Neuronal stem cell (in vitro differentiated cells): Measurements from ENCODE around the gene SPECC1L.

Source experiments
- DNase-seq: peaks from one replicate; pipeline ENCODE4 v3.0.0-alpha.2; 2013; ENCODE audit warnings: low spot score
- H2AFZ ChIP-seq: one replicate; pipeline ENCODE4 v1.6.1; 2013; ENCODE audit warnings: mild to moderate bottlenecking, low read length, inconsistent platforms
- H2AK5ac ChIP-seq: 2 replicates; pipeline ENCODE4 v1.6.1; 2013; ENCODE audit warnings: low read depth, mild to moderate bottlenecking, inconsistent platforms, low read length, moderate library complexity, mixed read lengths
- H2BK120ac ChIP-seq: 2 replicates; pipeline ENCODE4 v1.6.1; 2013; ENCODE audit warnings: low read depth, mild to moderate bottlenecking, inconsistent platforms, low read length, moderate library complexity, mixed read lengths
- H2BK12ac ChIP-seq: one replicate; pipeline ENCODE4 v1.6.1; 2013; ENCODE audit warnings: low read length, inconsistent platforms
- H2BK15ac ChIP-seq: 2 replicates; pipeline ENCODE4 v1.6.1; 2013; ENCODE audit warnings: mild to moderate bottlenecking, low read length, inconsistent platforms, mixed read lengths
- H2BK5ac ChIP-seq: one replicate; pipeline ENCODE4 v1.6.1; 2013; ENCODE audit warnings: inconsistent platforms, mild to moderate bottlenecking, low read length, moderate library complexity
- H3K14ac ChIP-seq: one replicate; pipeline ENCODE4 v1.6.1; 2013; ENCODE audit warnings: low read length, inconsistent platforms
- H3K18ac ChIP-seq: 2 replicates; pipeline ENCODE4 v1.6.1; 2013; ENCODE audit warnings: low read length, inconsistent platforms
- H3K23ac ChIP-seq: 2 replicates; pipeline ENCODE4 v1.6.1; 2013; ENCODE audit warnings: low read depth, mild to moderate bottlenecking, mixed read lengths, low read length, inconsistent platforms; ENCODE audit not compliant: poor library complexity
- H3K27ac ChIP-seq: replicated peaks from 3 replicates; pipeline ENCODE4 v1.5.1; 2013; ENCODE audit warnings: low read length, inconsistent platforms
- H3K27me3 ChIP-seq, 3 experiments: 2 replicates each; pipeline ENCODE4 v1.6.1; 2013; ENCODE audit warnings: low read length in 3 of 3, mild to moderate bottlenecking in 2 of 3, inconsistent platforms in 1 of 3, low read depth in 1 of 3, mixed read lengths in 1 of 3, moderate library complexity in 1 of 3; ENCODE audit not compliant: control insufficient read depth in 3 of 3, insufficient read depth in 3 of 3
- H3K36me3 ChIP-seq, 2 donors: replicated peaks in 1 of 2; 2 replicates each; pipeline ENCODE4 v1.6.1; 2013; ENCODE audit warnings: low read length in 2 of 2; ENCODE audit not compliant: control insufficient read depth in 2 of 2, insufficient read depth in 2 of 2
- H3K4ac ChIP-seq: 2 replicates; pipeline ENCODE4 v1.6.1; 2013; ENCODE audit warnings: inconsistent platforms, mild to moderate bottlenecking, low read length, moderate library complexity
- H3K4me1 ChIP-seq, 2 donors: 1 replicate in 1 of 2; 2 replicates in 1 of 2; pipeline ENCODE4 v1.6.1; 2013; ENCODE audit warnings: low read length in 2 of 2, low read depth in 1 of 2; ENCODE audit not compliant: control insufficient read depth in 2 of 2, insufficient read depth in 1 of 2
- H3K4me2 ChIP-seq: one replicate; pipeline ENCODE4 v1.6.1; 2013; ENCODE audit warnings: mild to moderate bottlenecking, low read length, inconsistent platforms; ENCODE audit not compliant: insufficient read depth, poor library complexity, severe bottlenecking
- H3K4me3 ChIP-seq, 2 donors: 2 replicates each; pipeline ENCODE4 v1.5.1; 2013; ENCODE audit warnings: low read length in 2 of 2, mild to moderate bottlenecking in 2 of 2, inconsistent platforms in 1 of 2, moderate library complexity in 1 of 2
- H3K79me1 ChIP-seq: one replicate; pipeline ENCODE4 v1.6.1; 2013; ENCODE audit warnings: low read depth, mild to moderate bottlenecking, inconsistent platforms, low read length, moderate library complexity
- H3K9ac ChIP-seq: one replicate; pipeline ENCODE4 v1.6.1; 2013; ENCODE audit warnings: mild to moderate bottlenecking, low read depth, low read length, inconsistent platforms; ENCODE audit not compliant: poor library complexity
- H3K9me3 ChIP-seq, 2 donors: replicated peaks in 1 of 2; 2 replicates each; pipeline versions ENCODE3 to v1.6.1; 2013; ENCODE audit warnings: low read length in 2 of 2, mild to moderate bottlenecking in 2 of 2, inconsistent platforms in 1 of 2, low read depth in 1 of 2, mixed read lengths in 1 of 2, moderate library complexity in 1 of 2; ENCODE audit not compliant: control insufficient read depth in 2 of 2, insufficient read depth in 1 of 2
- H4K8ac ChIP-seq: one replicate; pipeline ENCODE4 v1.6.1; 2013; ENCODE audit warnings: low read depth, mild to moderate bottlenecking, inconsistent platforms, low read length, moderate library complexity
- H4K91ac ChIP-seq: one replicate; pipeline ENCODE4 v1.6.1; 2013; ENCODE audit warnings: low read length, low read depth, mild to moderate bottlenecking, inconsistent platforms; ENCODE audit not compliant: poor library complexity
- WGBS, 2 donors: extraction: QIAGEN DNeasy Blood & Tissue Kit; methylation state at CpG; one replicate each; pipeline ENCODE4 v1.1.7; 2013; ENCODE audit warnings: missing lambda C conversion rate in 2 of 2, mixed read lengths in 1 of 2; ENCODE audit not compliant: insufficient read length in 2 of 2, insufficient replicate concordance in 1 of 2; ENCODE audit errors: extremely low coverage in 2 of 2; 5-methylcytosine and 5-hydroxymethylcytosine counted together

SPECC1L gene

GRCh38 chr22:24434471-24435322 lies 164.1 kb downstream of the SPECC1L start:
- Histone ChIP-seq H2AFZ (no peak overlapping the region), H3K4me2 (no peak overlapping the region), H2BK15ac (no peak overlapping the region), H3K4me3 (no peak overlapping the region), H3K79me1 (peaks cover 5% of the 10 kb centered on the region), H3K14ac (no peak overlapping the region), H3K27me3 (no peaks in the 10 kb centered on the region), H3K23ac (peak overlapping the region; percentile 51), H2BK120ac (no peak overlapping the region), H3K4me1 (peaks cover under 1 to 9% of the 10 kb centered on the region in 2 donors), H3K4ac (no peak overlapping the region), H2AK5ac (peak overlapping the region; percentile 18), H2BK12ac (no peak overlapping the region), H3K9ac (no peak overlapping the region), H4K8ac (no peak overlapping the region), H3K27ac (no peak overlapping the region), H3K36me3 (no peaks in the 10 kb centered on the region), H2BK5ac (no peak overlapping the region), H3K9me3 (no peaks in the 10 kb centered on the region), H3K18ac (peak overlapping the region; percentile 17), H4K91ac (no peak overlapping the region)
- DNase-seq = no peak
- WGBS, 2 donors = no CpG with 5 or more reads among the region's 16 CpGs

- no peak overlapping the region for H3K9ac ChIP-seq
- H2AFZ ChIP-seq = no peak overlapping the region
- H3K4me1 ChIP-seq = peaks cover 0 to 7% of the 10 kb centered on the region in 2 donors
- no peak overlapping the region for H2BK5ac ChIP-seq
- H3K27ac ChIP-seq = no peak overlapping the region
- no peak overlapping the region for H3K14ac ChIP-seq
- H4K91ac ChIP-seq = no peak overlapping the region
- H3K9me3 ChIP-seq = no peaks in the 10 kb centered on the region
- no peak overlapping the region for H2BK120ac ChIP-seq
- no peak for DNase-seq
- no peak overlapping the region for H3K4me2 ChIP-seq
- no peak overlapping the region for H2BK12ac ChIP-seq
- peaks cover 5% of the 10 kb centered on the region for H3K79me1 ChIP-seq
- H3K4ac ChIP-seq = no peak overlapping the region
- H2AK5ac ChIP-seq = no peak overlapping the region
- H4K8ac ChIP-seq = no peak overlapping the region
- WGBS, 2 donors = no CpG with 5 or more reads among the region's 2 CpGs
- H3K36me3 ChIP-seq = no peaks in the 10 kb centered on the region
- H2BK15ac ChIP-seq = no peak overlapping the region
- H3K4me3 ChIP-seq = no peak overlapping the region
- no peaks in the 10 kb centered on the region for H3K27me3 ChIP-seq
- no peak overlapping the region for H3K23ac ChIP-seq
- no peak overlapping the region for H3K18ac ChIP-seq
These were observed 164.7 kb downstream of the SPECC1L start for GRCh38 chr22:24435323-24435645.

GRCh38 chr22:24435861-24436371 lies 165.3 kb downstream of the SPECC1L start:
- Histone ChIP-seq H3K27me3 (no peaks in the 10 kb centered on the region), H3K14ac (no peak overlapping the region), H2BK15ac (no peak overlapping the region), H3K9ac (no peak overlapping the region), H3K4ac (no peak overlapping the region), H3K23ac (no peak overlapping the region), H4K8ac (no peak overlapping the region), H2BK120ac (no peak overlapping the region), H3K27ac (no peak overlapping the region), H2BK5ac (no peak overlapping the region), H2AK5ac (no peak overlapping the region), H3K79me1 (peaks cover 5% of the 10 kb centered on the region), H3K36me3 (no peaks in the 10 kb centered on the region), H3K4me2 (no peak overlapping the region), H2BK12ac (no peak overlapping the region), H3K4me3 (no peak overlapping the region), H3K18ac (peak overlapping the region; percentile 29), H3K4me1 (peaks cover 0 to 7% of the 10 kb centered on the region in 2 donors), H3K9me3 (no peaks in the 10 kb centered on the region), H2AFZ (peak overlapping the region; percentile 64), H4K91ac (no peak overlapping the region)
- no CpG with 5 or more reads among the region's 13 CpGs for WGBS, 2 donors
- DNase-seq = no peak

DNA sequence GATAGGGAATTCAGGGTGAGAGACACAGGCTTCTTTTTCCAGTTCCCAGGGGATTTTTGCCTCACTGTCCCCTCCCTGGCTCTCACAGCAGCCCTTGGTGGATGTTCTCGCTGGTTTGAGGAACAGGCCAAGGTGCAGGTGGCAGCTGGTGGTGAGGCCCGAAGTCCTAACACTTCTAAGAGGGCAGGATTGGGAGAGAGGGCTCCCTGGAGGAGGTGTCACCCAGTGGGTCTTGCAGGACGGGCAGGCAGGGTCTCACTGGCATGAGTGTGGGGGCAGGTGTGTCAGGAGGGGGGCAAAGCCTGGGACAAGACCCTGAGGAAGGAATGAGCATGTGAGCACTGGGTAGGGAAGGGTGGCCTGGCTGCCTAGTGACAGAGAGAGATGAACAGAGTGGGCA lies 165.9 kb downstream of the SPECC1L start:
- H3K9ac ChIP-seq = peak overlapping the region; percentile 6
- no peak overlapping the region for H2AK5ac ChIP-seq
- H3K27me3 ChIP-seq = no peaks in the 10 kb centered on the region
- peaks cover 5% of the 10 kb centered on the region for H3K79me1 ChIP-seq
- no peak overlapping the region for H3K27ac ChIP-seq
- no peak overlapping the region for H4K8ac ChIP-seq
- H3K14ac ChIP-seq = peak overlapping the region; percentile 77
- H3K4me2 ChIP-seq = no peak overlapping the region
- no peak overlapping the region for H3K4me3 ChIP-seq
- no peak overlapping the region for H4K91ac ChIP-seq
- no peaks in the 10 kb centered on the region for H3K36me3 ChIP-seq
- WGBS, 2 donors = no CpG with 5 or more reads among the region's 3 CpGs
- H2AFZ ChIP-seq = peak overlapping the region; percentile 64
- H2BK15ac ChIP-seq = no peak overlapping the region
- no peak overlapping the region for H3K4ac ChIP-seq
- no peak overlapping the region for H2BK12ac ChIP-seq
- H2BK120ac ChIP-seq = no peak overlapping the region
- no peak for DNase-seq
- peak overlapping the region; percentile 46 for H3K18ac ChIP-seq
- no peak overlapping the region for H3K23ac ChIP-seq
- no peaks in the 10 kb centered on the region for H3K9me3 ChIP-seq
- H3K4me1 ChIP-seq = peaks cover 0 to 7% of the 10 kb centered on the region in 2 donors
- no peak overlapping the region for H2BK5ac ChIP-seq
